ENCODE data around the gene ZEB1. TPM values are rescaled to one million over a fixed set of nuclear protein-coding genes. Genes with fewer than 3 reads are reported as not detected.
"Not testable (repeated sequence)": the region's sequence is repeated elsewhere in the genome, so short reads cannot be mapped to it uniquely, and the experiment has no call there.

ZEB1 gene
- total RNA-seq, 3 donors from 2014 or later, result 28.2 to 113 (median 71.1) TPM

DNA sequence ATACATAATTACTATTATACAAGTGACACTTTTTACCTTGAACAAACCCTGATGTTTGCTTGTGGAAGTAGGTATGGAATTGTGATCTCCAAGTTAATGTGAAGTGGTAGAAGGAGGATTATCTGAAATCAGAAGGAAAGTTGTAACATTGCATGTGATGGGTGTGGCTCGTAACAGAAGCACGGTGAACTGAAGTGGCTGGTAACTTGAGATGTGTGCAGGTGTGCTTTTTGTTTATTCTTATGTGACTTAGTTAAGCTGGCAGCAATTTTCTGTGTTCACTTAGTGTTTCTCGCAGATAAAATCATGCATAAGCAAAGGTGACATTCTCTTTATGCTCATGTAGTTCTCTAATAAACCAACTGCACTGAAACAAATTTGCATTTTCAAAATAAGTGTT lies 82.3 kb downstream of the ZEB1 start:
- intact Hi-C loops (cut with DNase I; ENCODE audit: low total_unique reads), result no loop called here
- H3K36me3 ChIP-seq, result no peaks in the 10 kb centered on the region
- no peak for TF ChIP-seq POLR2A (IDR thresholded peaks at IDR 0.05)
- TF ChIP-seq CTCF (IDR thresholded peaks at IDR 0.05), result no peak
- TF ChIP-seq POLR2AphosphoS5 (IDR thresholded peaks at IDR 0.05), result no peak
- H3K27ac ChIP-seq, result no peak overlapping the region
- no peaks in the 10 kb centered on the region for H3K27me3 ChIP-seq
- no peak for DNase-seq (ENCODE audit: low spot score in 2 of 2)
- H3K4me3 ChIP-seq, result no peak overlapping the region
- H3K4me1 ChIP-seq, result no peaks in the 10 kb centered on the region
- no peaks in the 10 kb centered on the region for H3K9me3 ChIP-seq

- no peak overlapping the region for H3K4me3 ChIP-seq
- H3K27me3 ChIP-seq, result no peaks in the 10 kb centered on the region
- no peak for DNase-seq (ENCODE audit: low spot score in 2 of 2)
- intact Hi-C loops (cut with DNase I; ENCODE audit: low total_unique reads), result no loop called here
- H3K4me1 ChIP-seq, result no peaks in the 10 kb centered on the region
- H3K27ac ChIP-seq, result no peak overlapping the region
- H3K9me3 ChIP-seq, result no peaks in the 10 kb centered on the region
- no peaks in the 10 kb centered on the region for H3K36me3 ChIP-seq
- no peak for TF ChIP-seq POLR2AphosphoS5 (IDR thresholded peaks at IDR 0.05)
- no peak for TF ChIP-seq POLR2A (IDR thresholded peaks at IDR 0.05)
- TF ChIP-seq CTCF (IDR thresholded peaks at IDR 0.05), result no peak
Observed at GRCh38 chr10:31404640-31405039, 85.6 kb downstream of the ZEB1 start.

- H3K4me1 ChIP-seq; H3K9me3 ChIP-seq; H3K4me3 ChIP-seq; DNase-seq (ENCODE audit: low spot score in 2 of 2); H3K36me3 ChIP-seq; H3K27ac ChIP-seq; intact Hi-C loops (cut with DNase I; ENCODE audit: low total_unique reads); H3K27me3 ChIP-seq: not testable (repeated sequence)
Observed at GRCh38 chr10:31405829-31406228, 86.8 kb downstream of the ZEB1 start.

DNA sequence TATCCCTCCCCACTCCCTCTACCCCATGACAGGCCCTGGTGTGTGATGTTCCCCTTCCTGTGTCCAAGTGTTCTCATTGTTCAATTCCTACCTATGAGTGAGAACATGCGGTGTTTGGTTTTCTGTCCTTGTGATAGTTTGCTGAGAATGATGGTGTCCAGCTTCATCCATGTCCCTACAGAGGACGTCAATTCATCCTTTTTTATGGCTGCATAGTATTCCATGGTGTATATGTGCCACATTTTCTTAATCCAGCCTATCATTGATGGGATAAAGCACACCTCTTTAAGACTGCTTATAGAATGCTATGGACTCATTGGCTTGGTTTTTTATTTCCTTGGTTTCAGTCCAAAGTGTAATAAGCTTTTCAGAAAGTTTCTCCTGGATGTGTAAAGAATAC lies 93.4 kb downstream of the ZEB1 start:
- DNase-seq (ENCODE audit: low spot score in 2 of 2); intact Hi-C loops (cut with DNase I; ENCODE audit: low total_unique reads); H3K27me3 ChIP-seq: not testable (repeated sequence)

GRCh38 chr10:31413325-31413724 lies 94.3 kb downstream of the ZEB1 start:
- TF ChIP-seq POLR2AphosphoS5 (IDR thresholded peaks at IDR 0.05) (no peak), CTCF (IDR thresholded peaks at IDR 0.05) (no peak), POLR2A (IDR thresholded peaks at IDR 0.05) (no peak)
- Histone ChIP-seq H3K27me3 (no peaks in the 10 kb centered on the region), H3K9me3 (peaks cover 0 to 4% of the 10 kb centered on the region in 2 donors), H3K4me1 (no peaks in the 10 kb centered on the region), H3K27ac (no peak overlapping the region), H3K36me3 (no peaks in the 10 kb centered on the region), H3K4me3 (no peak overlapping the region)
- intact Hi-C loops (cut with DNase I; ENCODE audit: low total_unique reads), result no loop called here
- no peak for DNase-seq (ENCODE audit: low spot score in 2 of 2)

More for the DNA sequence above, 93.4 kb downstream of the ZEB1 start:
- not testable (repeated sequence) for H3K9me3 ChIP-seq, H3K27ac ChIP-seq, H3K36me3 ChIP-seq, H3K4me1 ChIP-seq, H3K4me3 ChIP-seq

DNA sequence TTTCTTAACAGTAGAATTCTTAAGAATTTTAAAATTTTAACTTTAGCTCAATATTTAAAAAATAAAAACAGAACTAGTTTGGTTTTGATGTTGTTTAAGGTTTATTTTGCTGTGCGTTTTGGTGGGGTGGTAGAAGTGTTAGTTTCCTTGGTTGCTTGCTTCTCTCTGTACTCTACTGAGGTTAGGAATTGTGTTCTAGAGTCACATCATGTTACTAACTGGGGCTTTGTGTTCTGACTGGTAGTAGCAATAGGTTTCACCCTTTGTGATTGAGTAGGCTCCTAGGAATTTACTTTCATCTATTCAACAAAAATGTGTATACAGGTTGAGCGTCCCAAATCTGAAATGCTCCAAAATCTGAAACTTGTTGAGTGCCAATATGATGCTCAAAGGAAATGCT lies 99.5 kb downstream of the ZEB1 start:
- DNase-seq (ENCODE audit: low spot score in 2 of 2), result no peak
- Histone ChIP-seq H3K27me3 (no peaks in the 10 kb centered on the region), H3K4me3 (no peak overlapping the region), H3K36me3 (no peaks in the 10 kb centered on the region), H3K27ac (no peak overlapping the region), H3K4me1 (no peaks in the 10 kb centered on the region), H3K9me3 (no peaks in the 10 kb centered on the region)
- TF ChIP-seq POLR2AphosphoS5 (IDR thresholded peaks at IDR 0.05) (no peak), POLR2A (IDR thresholded peaks at IDR 0.05) (no peak), CTCF (IDR thresholded peaks at IDR 0.05) (no peak)
- intact Hi-C loops (cut with DNase I; ENCODE audit: low total_unique reads), result no loop called here

Measured in breast epithelium (tissue), 4 donors.